LHCN-M2 (cell line): ENCODE results near the gene VWA3B. TPM values are rescaled to one million over a fixed set of nuclear protein-coding genes. Genes with fewer than 3 reads are reported as not detected.
"Not testable (repeated sequence)": the region's sequence is repeated elsewhere in the genome, so short reads cannot be mapped to it uniquely, and the experiment has no call there.

Source experiments
- DNase-seq: peaks from one replicate; pipeline ENCODE4 v3.0.0-alpha.2; 2012; ENCODE audit warnings: low read depth
- total RNA-seq: library from RNA; depleted of rRNA; stranded (reverse); fragments of >200 nt; gene quantifications from 2 replicates; pipeline ENCODE4 v1.2.3, GENCODE V29; 2014

VWA3B gene
- total RNA-seq, 1 experiment from 2014 or later = not detected

- no peak for DNase-seq
Observed at GRCh38 chr2:98088261-98088660, 1.3 kb downstream of the VWA3B start.

- DNase-seq = no peak
Observed at GRCh38 chr2:98089941-98090340, 3.0 kb downstream of the VWA3B start.

GRCh38 chr2:98090951-98091350 is 4.0 kb downstream of the VWA3B start:
- no peak for DNase-seq

GRCh38 chr2:98091738-98092137 is 4.8 kb downstream of the VWA3B start:
- DNase-seq = no peak

GRCh38 chr2:98093146-98093545 is 6.2 kb downstream of the VWA3B start:
- DNase-seq = no peak

GRCh38 chr2:98093611-98094010 is 6.6 kb downstream of the VWA3B start:
- no peak for DNase-seq

GRCh38 chr2:98099939-98100743 is 13.2 kb downstream of the VWA3B start:
- no peak for DNase-seq

- DNase-seq = not testable (repeated sequence)
Observed at GRCh38 chr2:98102315-98102714, 15.3 kb downstream of the VWA3B start.

GRCh38 chr2:98102878-98103277 is 15.9 kb downstream of the VWA3B start:
- DNase-seq = no peak

- no peak for DNase-seq
Observed at GRCh38 chr2:98108110-98108509, 21.1 kb downstream of the VWA3B start.

- no peak for DNase-seq
Observed at GRCh38 chr2:98110741-98111140, 23.8 kb downstream of the VWA3B start.

GRCh38 chr2:98114643-98115330 is 27.8 kb downstream of the VWA3B start:
- DNase-seq = no peak

GRCh38 chr2:98118161-98118560 is 31.2 kb downstream of the VWA3B start:
- peak; percentile 46 for DNase-seq

- DNase-seq = no peak
Observed at GRCh38 chr2:98118852-98119251, 31.9 kb downstream of the VWA3B start.

- DNase-seq = no peak
Observed at GRCh38 chr2:98121149-98121548, 34.2 kb downstream of the VWA3B start.

GRCh38 chr2:98122524-98122923 is 35.6 kb downstream of the VWA3B start:
- no peak for DNase-seq

- no peak for DNase-seq
Observed at GRCh38 chr2:98123286-98123685, 36.3 kb downstream of the VWA3B start.

- DNase-seq = no peak
Observed at GRCh38 chr2:98126061-98126460, 39.1 kb downstream of the VWA3B start.

GRCh38 chr2:98127229-98127989 is 40.4 kb downstream of the VWA3B start:
- no peak for DNase-seq

- no peak for DNase-seq
Observed at GRCh38 chr2:98128556-98129109, 41.7 kb downstream of the VWA3B start.

GRCh38 chr2:98130073-98130472 is 43.1 kb downstream of the VWA3B start:
- not testable (repeated sequence) for DNase-seq
